Lung microvascular endothelial cell (primary cell): ENCODE measurements around the gene SH3BP2. TPM values are rescaled to one million over a fixed set of nuclear protein-coding genes. Genes with fewer than 3 reads are reported as not detected.
A peak's percentile ranks its signal among the peaks of the same experiment; 100 is the strongest.

Source experiments
- DNase-seq, 2 donors: peaks; one replicate each; pipeline versions ENCODE4 v3.0.0 to v3.0.0-alpha.2; 2010; ENCODE audit warnings: low read depth in 2 of 2
- total RNA-seq: library from RNA; depleted of rRNA; stranded (reverse); fragments of >200 nt; gene quantifications from 2 replicates; pipeline ENCODE4 v1.2.1, GENCODE V29; 2014

The SH3BP2 gene
- total RNA-seq, 1 donor from 2014 or later: 14.5 TPM

DNA sequence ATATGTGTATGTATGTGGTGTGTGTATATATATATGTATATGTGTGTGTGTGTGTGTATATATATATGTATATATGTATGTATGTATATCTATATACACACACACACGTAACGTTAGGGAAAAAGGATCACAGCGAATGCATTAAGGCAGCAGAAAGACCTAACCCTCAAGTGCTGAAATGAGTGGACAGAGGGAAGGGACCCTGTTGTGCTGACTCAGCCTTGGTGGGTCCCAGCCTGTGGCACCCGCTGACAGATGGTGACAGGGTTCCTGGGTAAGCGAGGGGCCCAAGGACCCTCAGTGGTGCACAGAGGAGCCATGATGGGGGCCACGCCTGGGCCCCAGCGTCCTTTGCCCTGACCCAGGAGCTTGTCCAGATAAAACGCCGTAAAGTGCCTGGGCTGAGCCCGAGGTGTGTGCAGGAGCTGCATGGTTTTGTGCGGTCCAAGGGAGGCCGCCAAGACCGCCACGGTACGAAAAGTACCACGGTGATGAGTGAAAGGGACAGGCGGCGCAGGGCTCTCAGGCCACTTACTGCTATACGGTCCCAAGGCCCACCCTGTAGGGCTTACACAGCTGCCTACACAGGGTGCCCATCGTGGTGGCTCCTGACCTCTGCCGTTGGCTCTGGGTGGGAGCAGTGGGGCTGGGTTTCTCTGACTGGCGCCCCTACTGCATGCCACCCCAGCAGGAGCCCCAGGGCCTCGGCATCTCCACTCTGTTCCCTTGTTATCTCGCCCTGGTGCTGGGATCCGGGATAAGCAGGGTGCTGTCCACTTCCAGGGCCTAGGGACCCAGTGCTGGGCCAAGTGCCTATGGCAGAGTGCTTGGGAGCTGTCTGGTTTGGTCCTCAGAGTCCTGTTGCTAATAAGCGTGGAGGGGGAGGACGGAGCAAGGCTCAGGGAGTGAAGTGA lies 10.0 kb downstream of the SH3BP2 start:
- no peak for DNase-seq

DNA sequence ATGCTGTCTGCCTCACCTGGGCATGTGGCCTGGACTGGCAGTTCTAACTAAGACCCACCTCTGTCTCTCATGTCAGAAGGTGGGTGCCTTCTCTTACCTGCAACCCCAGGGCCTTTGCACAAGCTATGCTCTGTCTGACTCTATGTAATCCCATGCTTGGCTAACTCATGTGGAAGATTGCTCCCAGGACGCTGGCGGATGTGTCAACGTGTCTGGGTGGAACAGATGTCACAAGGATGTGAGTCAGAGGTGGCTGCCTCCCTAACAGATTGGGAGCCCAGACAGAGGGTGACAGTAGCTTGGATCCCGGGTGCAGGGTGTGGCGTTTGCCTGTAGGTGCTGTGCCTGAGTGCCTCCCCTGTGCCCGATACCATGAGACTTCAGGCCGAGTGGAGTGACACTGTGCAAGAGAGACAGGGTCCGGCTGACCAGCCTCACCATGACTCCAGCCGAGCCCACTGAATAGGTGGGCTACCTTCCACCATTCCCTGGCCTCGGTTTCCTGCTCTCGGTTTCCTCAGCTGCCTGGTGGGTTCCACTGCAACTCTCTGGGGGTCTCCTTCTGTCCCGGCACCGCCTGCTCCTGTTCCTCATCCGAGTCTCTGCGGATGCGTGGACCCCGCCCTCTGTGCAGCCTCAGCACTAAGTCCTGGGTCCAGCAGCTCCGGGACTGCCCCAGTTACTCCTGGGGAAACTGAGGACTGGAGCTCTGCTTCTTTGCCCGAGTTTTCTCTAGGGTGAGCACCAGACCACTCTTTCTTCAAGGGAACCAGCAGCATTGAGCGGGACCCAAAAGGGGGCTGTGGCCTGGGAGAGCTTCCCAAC lies 11.0 kb downstream of the SH3BP2 start:
- DNase-seq: peak in 1 of 2 donors; percentile 33

DNA sequence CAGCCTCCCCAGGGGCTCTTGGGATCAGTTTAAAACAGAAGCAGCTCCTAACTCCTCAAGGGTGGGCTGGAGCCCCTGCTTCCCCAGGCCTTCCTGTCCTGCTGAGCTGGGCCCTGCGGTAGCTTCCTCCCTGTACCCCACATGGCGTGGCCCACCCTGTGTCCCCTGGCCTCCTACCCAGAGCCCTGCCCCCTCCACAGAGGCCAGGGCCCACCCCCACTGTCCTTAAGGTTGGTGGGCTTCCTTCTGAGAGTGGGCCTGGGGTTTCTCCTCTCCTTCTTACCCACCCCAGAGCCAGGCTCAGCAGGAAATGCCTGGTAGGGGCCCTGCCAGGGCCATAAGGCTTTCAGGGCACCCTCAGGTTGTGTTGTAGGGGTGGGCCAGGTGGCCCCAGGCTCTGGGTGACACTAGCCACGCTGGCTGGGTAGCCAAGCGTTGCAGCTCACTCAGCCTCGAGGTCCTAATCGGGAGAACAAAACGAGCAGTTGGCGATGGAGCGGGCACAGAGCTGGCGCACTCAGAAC lies 11.6 kb downstream of the SH3BP2 start:
- no peak for DNase-seq

DNA sequence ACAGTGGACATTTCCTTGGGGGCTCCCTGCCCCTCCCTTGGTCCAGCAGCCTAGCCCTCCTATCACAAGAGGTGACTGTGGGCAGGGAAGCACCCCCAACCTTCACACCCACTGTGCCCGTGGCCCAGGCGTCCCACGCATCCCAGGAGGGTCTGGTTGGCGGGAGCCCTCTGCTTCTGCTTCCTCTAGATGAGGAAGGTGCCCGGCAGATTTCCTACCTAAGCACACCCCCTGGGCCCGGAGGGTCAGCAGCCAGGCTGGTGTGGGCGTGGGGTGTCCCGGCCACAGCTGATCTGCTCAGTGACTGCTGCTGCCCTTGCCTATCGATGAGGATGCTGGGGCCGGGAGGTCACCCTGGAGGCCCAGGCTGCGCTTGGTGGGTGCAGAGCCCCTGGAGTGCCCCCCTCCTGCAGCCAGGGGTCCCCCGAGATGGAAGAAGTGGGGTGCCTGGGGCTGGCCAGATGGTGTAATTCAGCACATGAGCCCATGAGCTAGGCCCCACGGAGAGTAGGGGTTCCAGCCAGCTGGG lies 12.2 kb downstream of the SH3BP2 start:
- DNase-seq: no peak

DNA sequence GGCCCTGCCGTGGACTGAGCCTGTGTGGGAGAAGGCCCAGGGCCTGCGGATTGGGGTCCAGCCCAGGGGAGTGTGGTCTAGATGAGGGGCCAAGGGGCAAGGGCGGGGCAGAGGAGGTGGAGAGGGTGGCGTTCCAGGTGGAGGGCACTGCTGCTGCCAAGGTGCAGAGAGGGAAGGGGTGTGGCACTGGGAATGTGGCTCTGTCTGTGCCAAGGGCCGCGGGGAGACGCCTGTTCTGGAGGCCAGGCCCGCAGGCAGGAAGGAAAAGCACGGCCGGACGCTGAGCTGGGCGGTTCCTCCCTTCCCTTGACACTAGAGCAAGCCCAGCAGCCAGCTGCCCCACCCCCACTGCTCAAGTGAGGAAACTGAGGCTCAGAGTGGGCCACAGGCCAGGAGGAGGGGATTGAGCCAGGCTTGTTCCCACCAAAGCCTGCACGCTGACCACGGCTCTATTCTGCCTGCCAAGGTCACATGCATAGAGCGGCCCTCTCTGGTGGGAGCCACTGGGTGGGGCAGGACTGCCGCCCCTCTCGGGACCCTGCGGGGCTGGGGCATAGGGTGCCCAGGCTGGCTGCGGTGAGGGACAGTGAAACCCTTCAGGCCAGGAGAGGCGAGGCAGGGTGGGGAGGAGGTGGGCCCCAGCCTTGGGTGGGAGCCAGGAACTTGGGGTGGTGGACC lies 13.0 kb downstream of the SH3BP2 start:
- DNase-seq: peak; percentile 53 to 57

DNA sequence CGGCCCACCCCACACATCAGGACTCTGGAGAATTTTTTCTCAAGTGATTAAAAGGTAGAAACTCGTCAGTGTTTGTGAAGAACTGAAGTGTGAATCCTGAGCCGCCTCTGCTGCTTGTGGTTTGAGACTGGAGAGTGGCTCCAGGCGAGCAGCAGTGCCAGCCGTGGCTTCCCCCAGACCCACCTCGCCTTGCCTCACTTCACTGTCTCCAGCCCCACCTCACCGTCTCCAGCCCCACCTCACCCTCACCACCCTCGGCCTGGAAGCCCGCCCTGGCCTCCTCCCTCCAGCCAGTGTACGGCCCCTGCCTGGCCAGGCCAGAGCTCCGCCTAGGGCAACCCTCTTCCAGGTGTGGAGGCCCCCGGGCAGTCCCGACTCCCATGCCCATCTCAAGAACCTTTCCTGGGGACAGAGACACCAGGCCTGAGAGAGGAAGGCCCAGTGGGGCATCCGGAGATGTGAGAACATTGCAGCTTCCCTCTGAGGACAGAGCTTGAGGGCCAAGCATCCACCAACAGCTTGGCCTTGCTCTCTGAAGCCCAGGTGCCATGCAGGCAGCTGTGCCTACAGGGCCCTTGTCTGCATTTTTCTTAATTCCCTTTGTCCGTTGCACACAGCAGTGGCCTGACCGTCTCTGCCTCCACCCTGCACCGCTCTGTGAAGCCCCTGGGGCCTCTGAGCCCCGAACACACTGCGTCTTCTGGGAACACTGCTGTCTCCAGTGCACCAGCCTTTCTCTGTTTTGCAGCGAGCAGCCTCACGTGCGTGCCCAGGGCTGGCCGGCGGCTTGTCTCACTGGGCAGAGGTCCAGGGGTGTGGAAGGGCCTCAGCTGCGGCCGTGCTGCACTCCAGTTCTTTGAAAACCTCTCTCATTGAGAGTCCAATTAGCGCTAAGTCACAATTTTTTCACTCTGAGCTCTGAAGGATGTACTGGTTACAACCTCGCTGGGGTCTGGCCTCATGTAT lies 13.8 kb downstream of the SH3BP2 start:
- peak; percentile 64 to 76 for DNase-seq

DNA sequence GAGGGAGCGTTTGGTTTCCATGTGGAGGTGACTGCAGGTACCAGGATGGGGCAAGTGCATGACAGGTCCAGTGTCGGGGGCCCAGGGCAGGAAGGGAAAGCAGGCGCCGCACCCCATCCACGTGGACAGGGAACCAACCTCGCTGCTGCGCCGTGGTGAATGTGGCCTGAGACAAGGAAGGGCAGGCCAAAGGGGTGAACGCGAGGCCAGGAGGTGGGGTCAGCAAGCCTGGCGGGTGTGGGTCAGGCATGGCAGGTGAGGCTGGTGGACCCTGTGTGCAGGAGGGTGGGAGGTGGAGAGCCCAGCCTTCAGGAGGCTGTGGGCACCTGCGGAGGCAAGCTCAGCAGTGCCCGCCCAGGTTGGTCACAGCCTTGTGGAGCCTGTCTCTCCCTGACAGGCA lies 14.7 kb downstream of the SH3BP2 start:
- no peak for DNase-seq

DNA sequence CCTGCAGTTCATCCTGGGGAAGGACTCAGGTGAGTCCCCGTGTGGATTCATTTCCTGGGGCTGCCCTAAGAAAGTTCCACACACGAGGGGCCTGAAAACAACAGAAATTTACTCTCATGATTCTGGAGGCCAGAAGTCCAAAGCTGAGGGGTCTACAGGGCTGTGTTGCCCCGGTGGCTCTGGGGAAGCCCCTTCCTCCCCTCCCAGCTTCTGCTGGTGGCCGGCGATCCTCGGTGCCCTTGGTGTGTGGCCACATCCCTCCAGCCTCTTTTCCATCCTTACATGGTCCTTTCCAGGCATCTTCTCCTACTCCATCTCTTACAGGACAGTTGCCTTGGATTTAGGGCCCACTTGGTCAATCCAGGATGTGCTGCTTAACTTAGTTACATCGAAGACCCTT lies 15.1 kb downstream of the SH3BP2 start:
- no peak for DNase-seq

DNA sequence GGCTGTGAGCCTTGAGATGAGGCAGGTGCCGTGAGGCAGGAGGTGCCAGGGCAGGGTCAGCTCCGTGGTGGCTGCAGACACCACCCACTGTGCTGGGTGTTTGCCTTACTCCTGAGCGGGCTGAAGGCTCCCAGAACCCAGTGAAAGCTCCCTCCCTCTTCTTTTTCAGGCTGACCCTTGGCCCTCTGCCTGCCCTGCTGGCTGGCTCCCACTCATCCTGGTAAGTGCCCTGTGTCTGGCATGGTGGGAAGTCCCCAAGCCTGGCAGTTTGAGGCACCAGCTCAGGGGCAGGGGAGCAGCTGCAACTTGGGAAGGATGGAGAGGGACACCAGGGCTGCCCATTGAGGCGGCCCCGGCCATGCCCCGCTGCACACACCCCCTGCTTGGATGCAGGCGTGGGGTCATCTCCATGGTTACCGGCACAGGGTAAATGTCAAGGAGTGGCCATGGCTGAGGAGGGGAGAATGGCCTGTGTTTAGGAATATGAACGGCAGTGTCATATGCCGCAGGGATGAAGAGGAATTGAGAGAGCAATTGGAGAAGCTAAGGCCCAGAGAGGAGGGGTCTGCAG lies 16.8 kb downstream of the SH3BP2 start:
- no peak for DNase-seq

DNA sequence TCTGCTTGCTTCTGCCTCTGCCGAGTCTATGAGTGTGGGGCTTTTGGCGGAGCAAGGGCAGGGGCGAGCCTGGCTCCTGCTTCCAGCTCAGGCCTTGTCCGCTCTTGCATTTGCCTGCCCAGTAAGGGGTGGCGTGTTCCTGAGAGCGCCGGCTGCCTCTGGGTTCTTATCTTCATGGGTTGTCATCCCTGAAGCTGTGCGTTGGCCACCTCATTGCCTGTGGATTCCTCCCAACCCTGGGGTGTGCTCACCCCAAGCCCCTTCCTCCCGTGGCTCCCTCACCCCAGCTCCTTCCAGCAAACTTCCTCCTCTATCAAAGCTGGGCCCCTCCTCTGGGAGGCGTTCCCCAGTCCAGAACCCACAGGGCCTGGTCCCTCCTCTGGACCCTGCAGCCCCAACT lies 17.5 kb downstream of the SH3BP2 start:
- DNase-seq: no peak

DNA sequence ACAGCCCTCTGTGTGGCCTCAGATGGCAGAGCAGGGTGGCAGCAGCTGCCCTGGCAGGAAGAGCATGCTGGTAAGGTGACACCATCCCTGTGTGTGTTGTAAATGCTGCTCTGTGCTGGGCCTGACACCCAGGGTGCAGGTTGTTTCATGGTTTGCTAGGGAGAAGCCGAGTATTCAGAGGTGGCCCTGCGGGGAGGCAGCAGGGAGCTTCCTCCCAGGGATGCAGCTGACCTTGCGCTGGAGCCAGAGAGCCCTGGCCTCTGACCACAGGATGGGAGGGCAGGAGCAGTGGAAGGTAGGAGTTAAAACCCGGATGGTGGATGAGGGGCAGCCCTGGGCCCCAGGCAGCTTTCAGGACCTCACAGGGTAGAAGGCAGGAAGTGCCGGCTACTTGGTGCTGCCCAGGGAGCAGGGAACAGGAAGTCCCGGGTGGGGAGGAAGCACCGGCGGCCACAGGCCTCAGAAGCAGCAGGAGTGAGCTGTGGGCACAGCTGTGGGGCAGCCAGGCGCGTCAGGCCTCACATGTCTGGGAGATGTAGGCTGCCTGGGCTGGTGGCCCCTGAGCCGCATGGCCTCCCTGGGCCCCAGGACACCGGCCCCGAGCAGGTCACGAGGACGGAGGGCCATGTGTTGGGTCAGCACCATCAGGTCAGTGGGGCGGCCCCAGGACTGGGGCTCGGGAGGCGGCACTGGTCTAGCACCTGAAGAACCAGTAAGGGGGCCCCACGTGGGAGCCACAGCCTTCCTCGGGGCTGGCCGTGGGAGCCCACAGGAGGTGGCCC lies 19.1 kb downstream of the SH3BP2 start:
- DNase-seq: peak; percentile 52 to 73

DNA sequence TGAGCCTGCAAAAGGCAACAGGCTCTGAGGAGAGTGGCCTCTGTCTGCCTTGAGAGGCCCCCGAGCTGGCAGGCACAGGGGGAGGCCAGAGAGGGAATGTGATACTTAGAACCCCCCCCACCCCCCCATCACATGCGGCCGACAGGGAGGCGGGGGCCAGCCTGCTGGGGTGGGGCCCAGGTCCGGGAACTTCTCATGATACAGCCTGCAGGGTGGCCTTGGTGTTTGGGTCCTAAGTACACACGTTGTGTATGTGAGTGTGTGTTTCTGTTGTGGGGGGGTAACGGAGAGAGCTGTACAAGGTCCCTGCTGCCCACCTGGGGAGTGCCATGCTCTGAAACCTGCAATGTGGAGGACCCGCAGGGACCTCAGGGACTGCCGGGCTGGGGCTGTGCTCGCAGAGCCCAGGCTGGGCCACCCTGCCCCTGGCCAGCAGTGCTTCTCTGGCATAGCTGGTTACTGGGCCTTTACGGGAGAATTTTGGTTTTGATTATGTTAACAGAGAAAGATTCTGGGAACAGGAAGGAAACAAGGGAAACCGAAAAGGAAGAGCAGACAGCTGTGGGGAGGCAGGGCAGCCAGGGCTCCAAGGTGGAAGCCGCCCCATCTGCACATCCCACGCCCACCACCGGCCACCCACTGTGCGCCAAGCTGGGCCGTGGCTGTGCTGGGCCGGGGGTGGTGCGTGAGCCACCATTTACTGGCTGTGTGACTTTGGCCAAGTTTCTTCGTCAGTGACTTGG lies 19.9 kb downstream of the SH3BP2 start:
- peak; percentile 41 to 61 for DNase-seq

DNA sequence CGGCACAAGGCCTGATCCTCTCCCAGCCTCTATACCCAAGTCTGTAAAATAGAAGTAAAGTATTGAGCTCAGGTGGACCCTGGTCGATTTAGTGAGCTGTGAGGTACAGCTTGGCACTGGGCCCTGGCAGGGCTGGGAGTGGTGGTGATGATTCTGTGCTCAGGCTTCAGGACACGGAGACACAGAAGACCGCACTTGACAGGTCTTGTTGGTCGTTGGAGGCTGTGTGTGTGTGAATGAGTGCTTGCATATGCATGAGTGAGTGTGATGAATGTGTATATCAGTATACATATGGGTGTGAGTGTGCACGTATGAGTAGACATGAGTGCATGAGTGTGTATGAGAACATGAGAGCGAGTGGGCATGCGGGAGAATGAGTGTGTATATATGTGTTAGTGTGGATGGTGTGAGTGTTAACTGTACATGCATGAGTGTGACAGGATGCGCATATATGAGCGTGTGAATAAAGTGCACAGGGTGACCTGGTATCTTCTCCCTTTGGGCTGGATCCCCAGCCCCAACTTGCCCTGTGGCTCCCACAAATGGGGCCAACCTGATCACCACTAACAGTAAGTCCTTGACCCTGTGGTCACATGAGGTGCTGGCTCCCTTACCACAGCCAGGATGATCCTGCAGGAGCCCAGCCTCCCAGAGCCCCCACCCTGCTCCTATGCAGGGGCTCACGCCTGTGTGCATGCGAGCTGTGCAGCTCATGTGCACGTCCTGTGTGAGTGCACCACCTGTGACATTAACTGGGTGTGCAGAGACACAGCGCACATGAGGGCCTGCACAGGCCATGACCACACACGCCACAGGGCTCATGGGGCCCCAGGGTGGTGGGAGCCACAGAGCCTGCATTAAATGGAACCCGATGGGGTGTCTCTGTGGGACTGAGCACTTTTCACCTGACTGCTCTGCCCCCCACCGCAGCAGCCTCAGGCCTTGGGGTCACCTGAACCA lies 20.8 kb downstream of the SH3BP2 start:
- DNase-seq: no peak

DNA sequence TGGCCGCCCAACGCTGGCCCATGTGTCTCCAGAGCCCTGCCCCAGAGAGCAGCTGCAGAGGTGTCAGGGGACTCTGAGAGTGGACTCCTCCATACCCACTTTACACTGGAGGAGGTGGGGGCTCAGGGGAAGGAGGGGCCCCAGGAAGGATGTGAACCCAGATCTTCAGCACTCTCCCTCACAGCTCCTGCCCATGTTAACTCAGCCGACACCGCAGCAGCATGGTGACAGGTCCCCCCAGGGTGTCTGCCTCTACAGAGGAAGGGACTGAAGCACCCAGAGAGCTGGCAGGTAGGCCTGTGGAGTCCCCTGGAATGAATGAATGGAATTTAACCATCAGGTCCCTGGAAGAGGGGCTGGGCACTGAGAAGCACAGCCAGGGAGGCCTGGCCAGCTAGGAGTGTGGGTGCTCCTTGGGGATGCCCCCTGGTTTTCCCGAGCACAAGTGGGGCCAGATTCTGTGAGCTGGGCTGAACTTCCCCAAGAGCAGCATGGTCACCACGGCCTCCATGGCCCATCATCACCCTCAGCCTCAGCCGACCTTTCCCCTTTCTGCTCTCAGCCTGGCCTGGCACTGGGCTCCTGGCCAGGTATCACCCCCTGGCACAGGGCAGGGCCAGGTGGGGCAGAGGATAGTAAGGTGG lies 21.9 kb downstream of the SH3BP2 start:
- no peak for DNase-seq

DNA sequence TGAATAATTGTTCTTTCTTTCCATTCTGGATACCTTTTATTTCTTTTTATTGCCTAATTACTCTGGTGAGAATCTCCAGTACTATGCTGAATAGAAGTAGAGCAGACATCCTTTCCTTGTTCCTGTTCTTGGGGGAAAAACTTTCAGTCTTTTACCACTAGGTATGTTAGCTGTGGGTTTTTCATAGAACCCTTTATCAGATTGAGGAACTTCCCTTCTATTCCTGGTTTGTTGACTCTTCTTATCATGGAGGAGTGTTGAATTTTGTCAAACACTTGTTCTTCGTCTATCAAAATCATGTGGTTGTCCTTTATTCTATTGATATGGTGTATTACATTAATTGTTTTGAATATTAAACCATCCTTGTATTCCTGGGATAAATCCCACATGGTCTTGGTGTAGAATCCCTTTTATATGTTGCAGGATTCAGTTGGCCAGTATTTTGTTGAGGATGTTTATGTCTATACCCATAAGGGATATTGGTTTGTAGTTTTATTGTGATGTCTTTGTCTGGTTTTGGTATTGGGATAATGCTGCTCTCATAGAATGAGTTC lies 23.6 kb downstream of the SH3BP2 start:
- no peak for DNase-seq

DNA sequence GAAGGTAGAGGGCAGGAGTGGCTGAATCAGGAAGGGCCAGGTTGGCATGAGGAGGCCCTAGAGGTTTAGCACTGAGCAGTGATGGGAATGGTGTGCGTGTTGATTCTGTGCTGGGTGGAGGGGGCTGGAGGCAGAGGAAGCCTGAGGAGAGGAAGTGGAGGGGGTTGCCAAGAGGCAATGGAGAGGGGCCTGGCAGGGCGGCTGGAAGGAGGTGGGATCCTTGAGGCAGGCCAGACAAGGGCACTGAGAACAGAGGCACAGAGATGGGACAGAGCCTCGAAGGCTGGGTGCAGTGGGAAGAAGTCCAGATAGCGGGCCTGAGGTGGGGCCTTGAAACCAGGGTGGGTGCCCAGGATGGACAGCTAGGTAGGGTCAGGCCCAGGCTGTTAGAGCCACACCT lies 24.3 kb downstream of the SH3BP2 start:
- DNase-seq: no peak
